GM21423 (cell line): ENCODE measurements around the gene EDC3.
"Not testable (repeated sequence)": the region's sequence is repeated elsewhere in the genome, so short reads cannot be mapped to it uniquely, and the experiment has no call there.

ENCODE experiments used
- ATAC-seq: cut with Tn5 transposase; IDR thresholded peaks from one replicate; pipeline ENCODE4 v1.9.1; 2021; ENCODE audit warnings: mild to moderate bottlenecking, moderate library complexity; ENCODE audit not compliant: unreplicated experiment

The EDC3 gene

GRCh38 chr15:74653426-74654102, 42.3 kb downstream of the EDC3 start:
- ATAC-seq = no peak

GRCh38 chr15:74651242-74651741, 44.5 kb downstream of the EDC3 start:
- ATAC-seq = no peak

GRCh38 chr15:74648051-74648842, 47.6 kb downstream of the EDC3 start:
- ATAC-seq = no peak

GRCh38 chr15:74646480-74646879, 49.3 kb downstream of the EDC3 start:
- no peak for ATAC-seq

GRCh38 chr15:74643665-74644204, 52.1 kb downstream of the EDC3 start:
- no peak for ATAC-seq

- no peak for ATAC-seq
These were observed 52.8 kb downstream of the EDC3 start for GRCh38 chr15:74642734-74643664.

GRCh38 chr15:74642348-74642733, 53.5 kb downstream of the EDC3 start:
- no peak for ATAC-seq

- ATAC-seq = no peak
These were observed 54.7 kb downstream of the EDC3 start for GRCh38 chr15:74641151-74641550.

- ATAC-seq = no peak
These were observed 58.8 kb downstream of the EDC3 start for GRCh38 chr15:74636984-74637383.

- no peak for ATAC-seq
These were observed 60.6 kb downstream of the EDC3 start for GRCh38 chr15:74635228-74635627.

GRCh38 chr15:74633781-74634180, 62.0 kb downstream of the EDC3 start:
- no peak for ATAC-seq

- no peak for ATAC-seq
These were observed 63.2 kb downstream of the EDC3 start for GRCh38 chr15:74632601-74633000.

- no peak for ATAC-seq
These were observed 63.8 kb downstream of the EDC3 start for GRCh38 chr15:74631935-74632560.

GRCh38 chr15:74631408-74631807, 64.4 kb downstream of the EDC3 start:
- ATAC-seq = no peak

GRCh38 chr15:74631087-74631385, 64.8 kb downstream of the EDC3 start:
- no peak for ATAC-seq

GRCh38 chr15:74630284-74631086, 65.3 kb downstream of the EDC3 start:
- ATAC-seq = no peak

GRCh38 chr15:74629696-74630095, 66.1 kb downstream of the EDC3 start:
- not testable (repeated sequence) for ATAC-seq

GRCh38 chr15:74628949-74629348, 66.9 kb downstream of the EDC3 start:
- ATAC-seq = no peak

GRCh38 chr15:74628199-74628598, 67.6 kb downstream of the EDC3 start:
- no peak for ATAC-seq

GRCh38 chr15:74627766-74628165, 68.1 kb downstream of the EDC3 start:
- ATAC-seq = no peak
